Suprapubic skin (tissue), 3 donors: ENCODE measurements around the gene ZNF18.

Experiments
- CTCF ChIP-seq, 2 donors: fragments of 200-600 bp in 1 of 2; fragments of 450-650 bp in 1 of 2; sonication (generic) in 1 of 2; IDR thresholded peaks; one replicate each; pipeline ENCODE4 v1.5.1; 2016 to 2019; ENCODE audit warnings: antibody characterized with exemption in 2 of 2, mild to moderate bottlenecking in 1 of 2, moderate library complexity in 1 of 2
- POLR2AphosphoS5 ChIP-seq, 3 donors: sonication (generic); formaldehyde crosslinking; IDR thresholded peaks; one replicate each; pipeline ENCODE4 v1.6.1; 2017; ENCODE audit warnings: antibody characterized with exemption in 3 of 3

GRCh38 chr17:11996722-11997146 is 541 bp downstream of the ZNF18 start:
- TF ChIP-seq CTCF (IDR thresholded peaks at IDR 0.05) (peak in 1 of 2 donors; percentile 4), POLR2AphosphoS5 (IDR thresholded peaks at IDR 0.05) (no peak)
